PC-9 (cell line): Measurements from ENCODE around the gene ACOT12.

Source experiments
- EZH2 ChIP-seq: fragments of 200-600 bp; sonication (generic); IDR thresholded peaks from 2 replicates; pipeline ENCODE4 v1.8.0; 2017; ENCODE audit warnings: antibody characterized with exemption, low read depth
- TF ChIP-seq, protein P1 (sequence below): fragments of 200-600 bp; sonication (generic); conservative IDR thresholded peaks from 2 replicates; pipeline ENCODE4 v1.6.1; 2017; ENCODE audit warnings: mixed run types, antibody characterized with exemption, mild to moderate bottlenecking, moderate library complexity

DNA sequence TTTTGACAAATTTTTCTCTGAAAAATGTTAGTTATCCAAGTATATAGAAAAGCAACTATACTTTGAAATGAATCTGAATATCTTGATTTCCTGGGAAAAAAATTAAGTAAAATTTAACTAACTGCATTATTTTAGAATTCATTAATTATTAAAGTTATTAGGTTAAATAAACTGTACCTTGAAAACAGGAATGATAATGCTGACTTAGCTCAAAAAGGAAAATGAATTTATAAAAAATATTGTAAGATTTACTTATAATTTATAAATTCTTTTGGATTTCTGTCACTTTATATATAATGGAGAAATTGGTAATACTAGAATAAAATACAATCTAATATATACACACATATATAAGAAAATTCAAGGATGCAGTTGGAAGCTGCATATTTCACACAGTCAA, 36.1 kb upstream of the ACOT12 start:
- TF ChIP-seq, protein P1, sequence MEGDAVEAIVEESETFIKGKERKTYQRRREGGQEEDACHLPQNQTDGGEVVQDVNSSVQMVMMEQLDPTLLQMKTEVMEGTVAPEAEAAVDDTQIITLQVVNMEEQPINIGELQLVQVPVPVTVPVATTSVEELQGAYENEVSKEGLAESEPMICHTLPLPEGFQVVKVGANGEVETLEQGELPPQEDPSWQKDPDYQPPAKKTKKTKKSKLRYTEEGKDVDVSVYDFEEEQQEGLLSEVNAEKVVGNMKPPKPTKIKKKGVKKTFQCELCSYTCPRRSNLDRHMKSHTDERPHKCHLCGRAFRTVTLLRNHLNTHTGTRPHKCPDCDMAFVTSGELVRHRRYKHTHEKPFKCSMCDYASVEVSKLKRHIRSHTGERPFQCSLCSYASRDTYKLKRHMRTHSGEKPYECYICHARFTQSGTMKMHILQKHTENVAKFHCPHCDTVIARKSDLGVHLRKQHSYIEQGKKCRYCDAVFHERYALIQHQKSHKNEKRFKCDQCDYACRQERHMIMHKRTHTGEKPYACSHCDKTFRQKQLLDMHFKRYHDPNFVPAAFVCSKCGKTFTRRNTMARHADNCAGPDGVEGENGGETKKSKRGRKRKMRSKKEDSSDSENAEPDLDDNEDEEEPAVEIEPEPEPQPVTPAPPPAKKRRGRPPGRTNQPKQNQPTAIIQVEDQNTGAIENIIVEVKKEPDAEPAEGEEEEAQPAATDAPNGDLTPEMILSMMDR: no peak
- no peak for TF ChIP-seq EZH2
